ES-I3 (cell line): ENCODE data around the gene MSRB1.
"Not testable (repeated sequence)": the region's sequence is repeated elsewhere in the genome, so short reads cannot be mapped to it uniquely, and the experiment has no call there.

Source experiments
- H3K36me3 ChIP-seq: 2 replicates; pipeline ENCODE4 v1.6.1; 2013; ENCODE audit warnings: mild to moderate bottlenecking, low read length, control low read depth, moderate library complexity; ENCODE audit not compliant: insufficient read depth
- H3K4me1 ChIP-seq: 2 replicates; pipeline ENCODE4 v1.6.1; 2013; ENCODE audit warnings: mild to moderate bottlenecking, control low read depth, low read length; ENCODE audit not compliant: insufficient read depth
- H3K9ac ChIP-seq: 2 replicates; pipeline ENCODE4 v1.6.1; 2013; ENCODE audit warnings: low read depth, mild to moderate bottlenecking, low read length, moderate library complexity
- H3K9me3 ChIP-seq: 2 replicates; pipeline ENCODE4 v1.6.1; 2013; ENCODE audit warnings: mild to moderate bottlenecking, low read length, moderate library complexity; ENCODE audit not compliant: control insufficient read depth, insufficient read depth

Gene MSRB1

GRCh38 chr16:1903220-1903574 lies 39.8 kb downstream of the MSRB1 start:
- Histone ChIP-seq H3K9me3 (no peaks in the 10 kb centered on the region), H3K36me3 (no peaks in the 10 kb centered on the region), H3K9ac (no peak overlapping the region), H3K4me1 (peaks cover 12% of the 10 kb centered on the region; the same call in 1 of the 2 replicates)

GRCh38 chr16:1902547-1903219 lies 40.3 kb downstream of the MSRB1 start:
- H3K4me1 ChIP-seq = peaks cover 7% of the 10 kb centered on the region; the same call in 1 of the 2 replicates
- no peaks in the 10 kb centered on the region for H3K36me3 ChIP-seq
- no peak overlapping the region for H3K9ac ChIP-seq
- H3K9me3 ChIP-seq = no peaks in the 10 kb centered on the region

- Histone ChIP-seq H3K9ac (no peak overlapping the region), H3K4me1 (no peaks in the 10 kb centered on the region), H3K36me3 (no peaks in the 10 kb centered on the region), H3K9me3 (no peaks in the 10 kb centered on the region)
These were observed 42.6 kb downstream of the MSRB1 start for GRCh38 chr16:1900452-1900774.

- H3K36me3 ChIP-seq = no peaks in the 10 kb centered on the region
- no peaks in the 10 kb centered on the region for H3K4me1 ChIP-seq
- no peak overlapping the region for H3K9ac ChIP-seq
These were observed 43.2 kb downstream of the MSRB1 start for GRCh38 chr16:1899641-1900451.

GRCh38 chr16:1897692-1898091 lies 45.3 kb downstream of the MSRB1 start:
- not testable (repeated sequence) for H3K9ac ChIP-seq, H3K36me3 ChIP-seq, H3K4me1 ChIP-seq, H3K9me3 ChIP-seq

More at GRCh38 chr16:1899641-1900451, 43.2 kb downstream of the MSRB1 start:
- no peaks in the 10 kb centered on the region for H3K9me3 ChIP-seq

- Histone ChIP-seq H3K4me1 (no peaks in the 10 kb centered on the region), H3K9ac (no peak overlapping the region), H3K9me3 (no peaks in the 10 kb centered on the region), H3K36me3 (no peaks in the 10 kb centered on the region)
These were observed 46.9 kb downstream of the MSRB1 start for GRCh38 chr16:1895949-1896675.

GRCh38 chr16:1895068-1895467 lies 47.9 kb downstream of the MSRB1 start:
- Histone ChIP-seq H3K36me3 (no peaks in the 10 kb centered on the region), H3K9ac (no peak overlapping the region), H3K9me3 (no peaks in the 10 kb centered on the region), H3K4me1 (no peaks in the 10 kb centered on the region)

GRCh38 chr16:1890708-1891050 lies 52.3 kb downstream of the MSRB1 start:
- H3K9ac ChIP-seq = no peak overlapping the region
- H3K4me1 ChIP-seq = no peaks in the 10 kb centered on the region
- no peaks in the 10 kb centered on the region for H3K36me3 ChIP-seq
- H3K9me3 ChIP-seq = no peaks in the 10 kb centered on the region

- Histone ChIP-seq H3K9ac (no peak overlapping the region), H3K4me1 (no peaks in the 10 kb centered on the region), H3K9me3 (no peaks in the 10 kb centered on the region), H3K36me3 (no peaks in the 10 kb centered on the region)
These were observed 52.8 kb downstream of the MSRB1 start for GRCh38 chr16:1890024-1890707.
